GM18519 (cell line): Measurements from ENCODE around the gene PISD.
"Not testable (repeated sequence)": the region's sequence is repeated elsewhere in the genome, so short reads cannot be mapped to it uniquely, and the experiment has no call there.

Source experiments
- ATAC-seq: cut with Tn5 transposase; IDR thresholded peaks from one replicate; pipeline ENCODE4 v1.9.1; 2021; ENCODE audit warnings: mild to moderate bottlenecking, moderate library complexity; ENCODE audit not compliant: unreplicated experiment, low FRiP score

The PISD gene

DNA sequence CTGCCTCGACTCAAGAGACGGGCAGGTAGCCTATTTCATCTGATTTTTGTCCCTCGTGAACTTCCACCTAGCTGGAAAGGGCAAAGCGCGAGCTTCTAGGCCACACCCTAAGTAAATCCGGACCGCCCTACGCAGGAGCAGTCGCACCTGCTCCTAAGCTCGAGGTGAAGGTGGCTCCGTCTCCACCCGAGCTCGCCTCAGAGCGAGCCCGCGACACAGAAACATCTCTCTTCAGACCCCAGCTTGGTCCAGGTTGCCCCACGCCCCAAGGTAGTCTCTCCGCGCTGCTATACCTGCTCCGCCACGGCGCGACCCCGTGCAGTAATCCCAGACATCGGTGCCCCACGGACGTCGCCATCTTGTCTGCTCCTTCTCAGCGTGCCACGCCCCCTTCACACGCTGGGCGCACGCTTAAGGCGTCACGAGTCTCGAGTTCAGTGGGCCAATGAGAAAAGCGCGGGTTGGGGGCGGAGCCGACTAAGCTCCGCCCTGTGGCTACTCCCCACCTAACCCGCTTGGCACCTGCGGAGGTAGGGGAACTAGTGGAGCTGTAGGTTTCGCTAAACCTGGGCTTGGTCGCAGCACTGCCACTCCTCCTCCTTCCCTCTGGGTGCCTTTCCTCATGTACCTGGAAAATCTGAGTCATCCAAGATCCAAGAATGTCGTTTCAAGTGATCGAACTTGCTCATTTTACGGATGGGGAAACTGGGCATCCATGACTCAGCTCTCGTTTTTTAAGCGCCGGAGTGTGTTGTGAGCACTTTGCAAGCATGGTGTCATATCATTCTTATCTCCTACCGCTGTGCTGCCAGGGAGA, at the start of gene PISD:
PISD (minus strand) TSS at position 365 of the 817 bp plus-strand sequence; CDS start at position 358, 7 bp downstream.
- peak; percentile 59 for ATAC-seq

DNA sequence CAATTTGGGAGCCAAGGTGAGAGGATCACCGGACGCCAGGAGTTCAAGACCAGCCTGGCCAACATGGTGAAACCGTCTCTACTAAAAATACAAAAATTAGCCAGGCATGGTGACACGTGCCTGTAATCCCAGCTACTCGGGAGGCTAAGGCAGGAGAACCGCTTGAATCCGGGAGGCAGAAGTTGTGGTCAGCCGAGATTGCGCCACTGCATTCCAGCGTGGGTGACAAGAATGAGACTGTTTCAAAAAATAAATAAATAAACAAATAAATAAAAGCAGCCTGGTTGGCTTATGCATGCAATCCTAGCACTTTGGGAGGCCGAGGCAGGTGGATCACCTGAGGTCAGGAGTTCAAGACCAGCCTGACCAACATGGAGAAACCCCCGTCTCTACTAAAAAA, 49.2 kb upstream of the PISD start:
- not testable (repeated sequence) for ATAC-seq

DNA sequence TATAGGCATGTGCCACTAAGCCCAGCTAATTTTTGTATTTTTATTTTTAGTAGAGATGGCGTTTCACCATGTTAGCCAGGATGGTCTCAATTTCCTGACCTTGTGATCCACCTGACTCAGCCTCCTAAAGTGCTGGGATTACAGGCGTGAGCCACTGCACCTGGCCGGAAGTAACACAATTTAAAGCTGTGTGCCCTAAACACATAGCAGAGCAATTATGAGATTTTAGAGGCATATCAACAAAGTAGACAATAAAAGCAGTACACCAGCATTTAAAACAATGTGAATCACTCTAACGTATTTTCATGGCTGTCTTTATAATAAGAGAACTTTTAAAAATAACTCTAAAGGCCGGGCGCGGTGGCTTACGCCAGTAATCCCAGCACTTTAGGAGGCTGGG, 45.5 kb upstream of the PISD start:
- ATAC-seq: no peak

DNA sequence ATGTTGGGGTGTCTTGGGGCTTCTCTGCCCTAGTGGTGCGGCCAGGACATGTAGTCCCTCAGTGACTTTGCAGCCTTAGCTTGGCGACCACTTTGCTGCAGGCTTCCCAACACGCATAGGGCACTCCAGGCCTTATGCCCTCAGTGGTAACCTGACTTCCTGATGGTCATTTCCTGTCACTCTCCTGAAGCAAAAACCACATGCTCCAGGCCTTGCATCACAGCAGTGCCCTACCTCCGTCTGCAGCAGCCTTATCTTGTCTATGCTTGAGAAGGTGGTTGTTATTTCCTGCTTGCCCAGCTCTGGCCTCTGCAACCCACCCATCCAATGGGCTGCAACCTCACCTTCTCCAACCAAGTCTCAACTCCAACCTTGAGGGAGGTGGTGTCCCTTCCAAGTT, 33.4 kb upstream of the PISD start:
- ATAC-seq: no peak

DNA sequence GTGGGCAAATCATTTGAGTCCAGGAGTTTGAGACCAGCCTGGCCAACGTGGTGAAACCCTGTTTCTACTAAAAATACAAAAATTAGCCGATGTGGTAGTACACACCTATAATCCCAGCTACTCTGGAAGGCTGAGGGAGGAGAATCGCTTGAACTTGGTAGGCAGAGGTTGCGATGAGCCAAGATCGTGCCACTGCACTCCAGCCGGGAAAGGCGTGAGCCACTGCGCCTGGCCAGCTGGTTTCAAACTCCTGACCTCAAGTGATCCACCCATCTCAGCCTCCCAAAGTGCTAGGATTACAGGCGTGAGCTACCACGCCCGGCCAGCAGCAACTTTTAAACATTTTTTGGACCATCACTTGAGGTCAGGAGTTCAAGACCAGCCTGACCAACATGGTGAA, 32.0 kb upstream of the PISD start:
- not testable (repeated sequence) for ATAC-seq

- ATAC-seq: no peak
Observed at GRCh38 chr22:31692186-31692886, 30.3 kb upstream of the PISD start.

- no peak for ATAC-seq
Observed at GRCh38 chr22:31691408-31691807, 29.4 kb upstream of the PISD start.

- ATAC-seq: no peak
Observed at GRCh38 chr22:31683181-31684105, 21.4 kb upstream of the PISD start.

DNA sequence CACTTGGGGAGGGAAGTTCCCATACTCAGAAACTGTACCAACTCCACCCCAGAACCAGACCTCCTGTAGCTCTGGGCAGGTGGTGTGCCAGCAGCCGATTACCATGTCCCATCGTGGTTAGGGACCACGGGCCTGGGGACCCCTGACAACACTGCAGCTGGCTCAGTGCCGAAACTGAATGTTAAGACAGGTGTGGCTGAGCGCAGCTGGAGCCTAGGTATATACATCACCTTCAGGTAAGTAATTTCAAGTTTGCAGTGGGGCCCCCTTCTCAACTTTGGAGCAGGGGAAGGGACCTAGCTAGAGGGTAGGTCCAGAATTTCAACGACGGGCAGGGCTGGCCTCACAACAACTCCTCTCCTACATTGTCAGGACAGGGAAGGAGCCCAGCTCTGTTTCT, 20.7 kb upstream of the PISD start:
- no peak for ATAC-seq

GRCh38 chr22:31681349-31682345, 19.6 kb upstream of the PISD start:
- no peak for ATAC-seq

DNA sequence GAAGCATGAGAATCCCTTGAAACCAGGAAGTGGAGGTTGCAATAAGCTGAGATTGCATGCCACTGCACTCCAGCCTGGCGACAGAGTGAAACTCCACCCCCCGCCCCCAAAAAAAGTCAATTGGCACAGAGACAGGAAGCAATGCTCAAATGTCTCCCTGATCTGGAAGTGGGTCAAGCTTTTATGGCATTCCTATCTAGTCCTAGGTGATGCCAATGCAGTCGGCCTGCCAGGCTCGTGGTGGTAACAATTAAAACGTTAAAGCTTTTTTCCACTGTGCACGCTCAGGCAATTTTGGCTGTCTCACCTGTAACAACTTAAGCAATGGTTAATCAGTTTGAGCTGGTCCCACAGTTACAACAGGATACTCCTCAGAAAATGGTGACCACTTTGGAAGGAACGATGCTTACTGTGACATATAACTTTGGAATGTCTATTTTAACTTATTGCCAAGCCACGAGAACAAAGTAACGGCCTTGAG, 18.9 kb upstream of the PISD start:
- no peak for ATAC-seq

GRCh38 chr22:31678748-31679147, 16.7 kb upstream of the PISD start:
- ATAC-seq: no peak

- peak; percentile 77 for ATAC-seq
Observed at GRCh38 chr22:31676700-31677099, 14.7 kb upstream of the PISD start.

GRCh38 chr22:31674219-31674618, 12.2 kb upstream of the PISD start:
- ATAC-seq: not testable (repeated sequence)

DNA sequence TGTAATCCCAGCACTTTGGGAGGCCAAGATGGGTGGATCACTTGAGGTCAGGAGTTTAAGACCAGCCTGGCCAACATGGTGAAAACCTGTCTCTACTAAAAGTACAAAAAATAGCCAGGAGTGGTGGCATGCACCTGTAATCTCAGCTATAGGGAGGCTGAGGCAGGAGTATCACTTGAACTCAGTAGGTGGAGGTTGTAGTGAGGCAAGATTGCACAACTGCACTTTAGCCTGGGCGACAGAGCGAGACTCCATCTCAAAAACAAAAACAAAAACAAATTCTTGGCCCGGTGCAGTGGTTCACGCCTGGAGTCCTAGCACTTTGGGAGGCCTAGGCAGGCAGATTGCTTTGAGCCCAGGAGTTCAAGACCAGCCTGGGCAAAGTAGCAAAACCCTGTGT, 6.8 kb upstream of the PISD start:
- ATAC-seq: not testable (repeated sequence)

DNA sequence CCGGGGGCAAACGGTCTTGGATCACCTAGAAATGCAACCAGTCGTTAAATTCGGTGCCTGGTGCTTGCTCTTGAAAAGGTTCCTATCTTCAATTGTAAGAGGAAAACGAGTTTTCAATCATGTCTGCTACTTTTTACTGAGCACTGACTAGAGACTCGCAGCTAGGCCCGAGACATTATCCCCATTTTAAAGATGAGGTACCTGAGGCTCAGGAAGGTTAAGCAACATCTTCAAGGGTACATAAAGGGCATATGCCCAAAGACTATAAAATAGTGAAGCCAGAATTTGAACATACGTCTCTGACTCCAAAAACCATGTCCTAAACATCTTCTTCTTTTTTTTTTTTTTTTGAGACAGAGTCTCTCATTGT, 638 bp upstream of the PISD start:
- no peak for ATAC-seq

DNA sequence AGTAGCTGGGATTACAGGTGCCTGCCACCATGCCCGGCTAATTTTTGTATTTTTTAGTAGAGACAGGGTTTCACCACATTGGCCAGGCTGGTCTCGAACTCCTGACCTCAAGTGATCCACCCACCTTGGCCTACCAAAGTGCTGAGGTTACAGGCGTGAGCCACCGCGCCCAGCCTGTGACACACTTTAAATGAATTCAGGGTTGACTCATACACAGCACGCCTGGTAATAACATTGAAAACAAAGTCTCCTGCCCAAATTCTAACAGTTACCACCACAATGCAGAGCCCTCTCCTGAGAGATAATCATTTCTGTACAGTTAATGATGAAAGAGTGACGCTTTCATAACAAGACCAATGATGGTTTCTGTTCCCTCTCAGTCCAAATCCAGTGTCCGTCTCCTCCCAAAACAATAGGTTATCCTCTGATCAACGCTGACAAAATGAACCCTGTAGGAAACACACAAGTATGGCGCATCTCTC, 1.1 kb downstream of the PISD start:
- ATAC-seq: not testable (repeated sequence)

GRCh38 chr22:31659246-31659645, 2.8 kb downstream of the PISD start:
- ATAC-seq: no peak

DNA sequence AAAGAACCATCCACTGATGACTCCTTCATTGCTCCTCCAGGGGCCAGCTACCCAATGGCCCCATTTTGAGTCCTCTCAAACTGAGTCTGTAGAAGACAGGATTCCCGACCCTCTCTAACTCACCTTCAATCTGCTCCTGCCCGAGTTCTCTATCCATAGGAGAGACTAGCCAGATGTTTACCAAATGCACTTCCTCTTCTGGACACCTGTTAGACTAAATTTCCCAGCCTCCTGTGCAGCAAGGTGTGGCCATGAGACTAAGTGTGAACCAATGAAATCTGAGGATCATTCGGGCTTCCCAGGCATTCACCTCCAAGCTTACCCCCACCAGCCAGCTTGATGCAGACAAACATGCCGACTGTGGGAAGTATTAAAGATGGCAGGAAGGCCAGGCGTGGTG, 7.6 kb downstream of the PISD start:
- ATAC-seq: no peak
